Measurements from ENCODE around the gene AP3B1.

GRCh38 chr5:78287169-78287568 is 7.3 kb downstream of the AP3B1 start:
- no peak for TF ChIP-seq CTCF (IDR thresholded peaks at IDR 0.05)
- TF ChIP-seq POLR2A (IDR thresholded peaks at IDR 0.05): no peak
